ENCODE measurements around the gene RPS29.

- TF ChIP-seq CTCF (IDR thresholded peaks at IDR 0.05; ENCODE audit: poor library complexity) (no peak), EZH2 (IDR thresholded peaks at IDR 0.05; ENCODE audit: borderline replicate concordance) (no peak), EZH2phosphoT487 (IDR thresholded peaks at IDR 0.05; ENCODE audit: low read depth, severe bottlenecking, unreplicated experiment) (no peak)
These were observed 12.0 kb upstream of the RPS29 start for GRCh38 chr14:49598189-49598484.
